ENCODE results near the gene MESD.
"Not testable (repeated sequence)": the region's sequence is repeated elsewhere in the genome, so short reads cannot be mapped to it uniquely, and the experiment has no call there.

MESD gene

DNA sequence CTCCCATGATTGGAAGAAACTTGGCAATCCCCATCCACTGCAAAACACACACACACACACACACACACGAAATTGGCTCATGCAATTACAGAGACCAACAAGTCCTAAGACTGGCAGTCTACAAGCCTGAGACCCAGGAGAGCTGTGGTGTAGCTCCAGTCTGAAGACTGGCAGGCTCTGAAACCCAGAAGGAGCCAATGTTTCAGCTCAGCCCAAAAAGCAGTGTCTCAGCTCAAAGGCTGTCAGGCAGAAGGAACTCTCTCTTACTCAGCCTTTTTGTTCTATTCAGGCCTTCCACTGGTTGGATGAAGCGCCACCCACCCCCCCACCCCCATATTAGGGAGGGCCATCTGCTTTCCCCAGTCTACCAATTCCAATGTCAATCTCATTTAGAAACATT, 32.1 kb downstream of the MESD start:
- DNase-seq = no peak

DNA sequence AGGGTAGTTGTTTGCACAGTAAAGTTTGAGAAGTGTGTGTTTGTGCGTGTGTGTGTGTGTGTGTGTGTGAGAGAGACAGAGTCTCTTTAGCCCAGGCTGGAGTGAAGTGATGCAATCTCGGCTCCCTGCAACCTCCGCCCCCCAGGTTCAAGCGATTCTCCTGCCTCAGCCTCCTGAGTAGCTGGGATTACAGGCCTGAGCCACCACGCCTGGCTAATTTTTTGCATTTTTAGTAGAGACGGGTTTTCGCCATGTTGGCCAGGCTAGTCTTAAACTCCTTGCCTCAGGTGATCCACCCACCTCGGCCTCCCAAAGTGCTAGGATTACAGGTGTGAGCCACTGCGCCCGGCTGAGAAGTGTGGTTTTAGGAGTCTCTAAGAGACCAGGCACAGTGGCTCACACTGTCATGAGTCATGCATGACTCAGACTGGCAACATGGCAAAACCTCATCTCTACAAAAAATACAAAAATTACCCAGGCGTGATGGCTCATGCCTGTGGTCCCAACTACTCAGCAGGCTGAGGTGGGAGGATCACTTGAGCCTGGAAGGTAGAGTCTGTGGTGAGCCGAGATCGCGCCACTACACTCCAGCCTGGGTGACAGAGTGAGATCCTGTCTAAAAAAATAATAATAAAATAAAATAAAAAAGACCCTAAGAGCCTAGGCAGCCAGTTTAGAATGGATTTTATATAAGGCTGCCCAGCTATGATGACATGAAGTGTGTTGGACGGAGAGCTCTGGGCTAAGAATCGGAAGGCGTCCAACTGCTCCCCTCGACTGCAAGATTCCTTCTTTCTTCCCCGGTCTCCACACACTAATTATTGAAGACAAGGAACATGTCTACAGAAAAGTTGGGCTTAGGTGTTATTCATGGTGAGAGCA, 33.8 kb downstream of the MESD start:
- DNase-seq = not testable (repeated sequence)

DNA sequence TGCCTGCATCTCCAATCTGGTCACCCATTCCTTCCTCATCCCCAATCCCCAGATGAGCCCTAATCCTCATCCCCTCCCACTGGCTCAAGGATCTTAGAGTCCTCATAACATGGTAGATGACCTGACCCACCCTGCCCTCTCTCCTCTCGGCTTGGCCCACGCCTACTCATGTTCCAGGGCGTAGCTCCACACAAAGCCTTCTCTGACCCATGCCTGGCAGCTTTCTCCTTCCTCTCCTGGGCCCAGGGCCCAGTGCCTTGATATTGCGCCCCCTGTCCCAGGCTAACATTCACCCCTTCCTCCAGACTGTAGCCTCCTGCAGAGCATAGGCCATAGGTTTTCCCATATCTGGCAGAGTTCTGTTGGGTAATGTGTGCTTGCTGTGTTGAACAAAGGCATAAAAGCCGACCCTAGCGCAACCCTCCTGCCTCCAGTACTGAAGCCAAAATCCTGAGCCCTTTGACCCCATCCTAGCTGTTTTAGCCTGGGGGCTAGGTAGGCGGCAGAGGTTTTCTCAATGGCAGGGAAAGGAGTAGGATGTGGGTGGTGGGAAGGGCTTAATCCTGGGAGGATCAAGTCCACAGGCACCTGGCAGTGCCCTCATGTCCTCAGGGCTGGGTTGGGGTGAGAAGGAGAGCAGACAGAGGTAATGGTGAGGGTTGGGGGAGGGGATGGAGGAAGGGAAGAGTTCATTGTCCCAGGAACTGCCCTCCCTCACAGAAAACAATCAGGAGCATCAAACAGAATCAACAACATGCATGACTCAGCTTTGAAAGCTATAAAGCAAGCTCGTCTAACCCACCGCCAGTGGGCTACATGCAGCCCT, 35.5 kb downstream of the MESD start:
- DNase-seq = no peak

DNA sequence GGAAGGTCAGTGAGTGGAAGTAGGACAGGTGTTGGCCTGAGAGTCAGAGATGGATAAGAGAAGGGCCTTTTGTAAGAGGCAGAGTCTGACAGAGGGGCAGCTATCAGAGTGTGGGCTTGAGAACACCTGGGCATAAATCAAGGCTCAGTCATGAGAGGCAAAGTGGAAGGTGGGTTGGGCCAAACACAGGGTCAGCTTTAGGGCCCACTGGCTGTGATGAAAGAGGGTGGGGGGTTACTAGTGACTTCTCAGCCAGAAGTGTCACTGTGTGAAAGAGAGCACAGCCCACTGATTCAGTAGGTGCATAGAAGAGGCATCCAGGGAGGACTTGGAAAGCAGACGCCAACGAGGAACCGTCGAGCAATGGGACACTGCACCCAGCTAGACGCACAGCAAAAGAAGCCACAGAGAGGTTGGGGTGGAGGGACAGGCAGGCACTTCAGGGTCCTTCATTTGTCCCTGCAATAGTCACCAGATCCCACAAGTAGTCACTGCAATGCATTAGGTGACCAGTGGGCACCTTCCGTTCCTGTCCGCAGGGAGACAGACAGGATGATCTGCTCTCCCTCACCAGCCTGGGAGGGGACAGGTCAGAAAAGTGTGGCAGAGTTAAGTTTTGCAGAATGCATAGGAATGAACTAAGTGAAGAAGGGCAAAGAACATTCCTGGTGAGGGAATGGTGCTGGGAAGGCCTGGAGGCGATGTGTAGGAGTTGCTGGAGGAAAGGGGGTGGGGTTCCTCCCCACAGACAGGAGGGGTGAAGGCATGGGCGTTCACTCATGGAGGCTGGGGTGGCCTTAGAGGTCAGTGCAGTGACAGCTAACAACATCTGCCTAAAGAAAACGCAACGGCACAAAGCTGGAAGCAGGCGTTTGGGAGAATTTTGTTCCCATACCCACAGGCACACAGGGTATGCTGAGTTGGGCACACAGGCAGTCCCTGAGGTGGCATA, 36.3 kb downstream of the MESD start:
- DNase-seq = no peak

DNA sequence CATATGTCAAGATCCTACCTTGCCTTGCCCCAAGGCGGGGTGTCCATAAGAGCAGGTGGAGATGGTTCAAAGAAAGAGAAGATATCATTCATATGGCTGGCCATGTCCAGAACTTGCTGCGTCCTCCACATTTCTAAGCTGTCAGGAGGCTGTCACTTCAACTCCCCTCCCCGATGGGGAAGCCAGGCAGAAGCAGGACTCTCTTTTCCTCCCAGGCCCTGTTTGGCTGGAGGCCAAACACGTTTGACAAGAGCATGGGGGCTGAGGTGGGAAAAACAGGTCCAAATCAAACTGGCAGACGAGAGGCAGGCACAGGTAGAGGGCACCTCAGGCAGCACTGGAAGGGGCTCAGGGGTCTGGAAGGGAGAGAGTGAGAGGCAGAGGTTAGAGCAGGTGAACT, 37.7 kb downstream of the MESD start:
- no peak for DNase-seq

DNA sequence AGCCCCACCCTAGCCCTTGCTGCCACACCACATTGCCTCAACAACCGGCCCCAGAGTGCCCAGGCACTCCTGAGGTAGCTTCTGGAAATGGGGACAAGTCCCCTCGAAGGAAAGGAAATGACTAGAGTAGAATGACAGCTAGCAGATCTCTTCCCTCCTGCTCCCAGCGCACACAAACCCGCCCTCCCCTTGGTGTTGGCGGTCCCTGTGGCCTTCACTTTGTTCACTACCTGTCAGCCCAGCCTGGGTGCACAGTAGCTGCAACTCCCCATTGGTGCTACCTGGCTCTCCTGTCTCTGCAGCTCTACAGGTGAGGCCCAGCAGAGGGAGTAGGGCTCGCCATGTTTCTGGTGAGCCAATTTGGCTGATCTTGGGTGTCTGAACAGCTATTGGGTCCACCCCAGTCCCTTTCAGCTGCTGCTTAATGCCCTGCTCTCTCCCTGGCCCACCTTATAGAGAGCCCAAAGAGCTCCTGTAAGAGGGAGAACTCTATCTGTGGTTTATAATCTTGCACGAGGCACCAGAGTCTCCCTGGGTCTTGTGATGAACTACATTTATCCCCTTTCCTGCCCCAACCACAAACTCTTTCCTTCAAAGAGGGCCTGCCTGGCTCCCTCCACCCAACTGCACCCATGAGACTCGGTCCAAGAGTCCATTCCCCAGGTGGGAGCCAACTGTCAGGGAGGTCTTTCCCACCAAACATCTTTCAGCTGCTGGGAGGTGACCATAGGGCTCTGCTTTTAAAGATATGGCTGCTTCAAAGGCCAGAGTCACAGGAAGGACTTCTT, 39.1 kb downstream of the MESD start:
- DNase-seq = no peak

DNA sequence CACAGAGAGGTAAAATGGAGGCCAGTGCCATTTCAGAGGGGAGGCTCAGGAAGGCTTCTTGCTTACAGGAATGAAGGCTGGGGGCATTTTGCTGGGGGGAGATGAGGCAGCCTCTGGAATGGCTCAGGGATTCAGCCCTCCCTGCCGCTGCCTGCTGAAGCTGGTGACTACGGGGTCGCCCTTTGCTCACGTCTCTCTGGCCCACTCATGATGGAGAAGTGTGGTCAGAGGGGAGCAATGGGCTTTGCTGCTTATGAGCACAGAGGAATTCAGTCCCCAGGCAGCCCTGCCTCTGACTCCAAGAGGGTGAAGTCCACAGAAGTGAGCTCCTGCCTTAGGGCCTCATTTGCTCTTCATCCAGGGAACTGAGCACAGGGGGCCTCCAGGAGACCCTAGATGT, 39.9 kb downstream of the MESD start:
- no peak for DNase-seq

DNA sequence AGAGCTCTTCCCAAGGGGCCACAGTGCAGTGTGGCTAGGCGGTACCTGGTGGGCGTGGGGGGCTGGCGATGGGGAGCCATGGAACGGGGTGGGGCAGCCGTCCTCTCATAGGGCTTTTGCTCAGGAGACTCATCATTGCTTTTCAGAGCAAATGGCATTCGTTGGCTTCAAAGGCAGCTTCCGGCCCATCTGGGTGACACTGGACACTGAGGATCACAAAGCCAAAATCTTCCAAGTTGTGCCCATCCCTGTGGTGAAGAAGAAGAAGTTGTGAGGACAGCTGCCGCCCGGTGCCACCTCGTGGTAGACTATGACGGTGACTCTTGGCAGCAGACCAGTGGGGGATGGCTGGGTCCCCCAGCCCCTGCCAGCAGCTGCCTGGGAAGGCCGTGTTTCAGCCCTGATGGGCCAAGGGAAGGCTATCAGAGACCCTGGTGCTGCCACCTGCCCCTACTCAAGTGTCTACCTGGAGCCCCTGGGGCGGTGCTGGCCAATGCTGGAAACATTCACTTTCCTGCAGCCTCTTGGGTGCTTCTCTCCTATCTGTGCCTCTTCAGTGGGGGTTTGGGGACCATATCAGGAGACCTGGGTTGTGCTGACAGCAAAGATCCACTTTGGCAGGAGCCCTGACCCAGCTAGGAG, 40.8 kb downstream of the MESD start:
- no peak for DNase-seq

DNA sequence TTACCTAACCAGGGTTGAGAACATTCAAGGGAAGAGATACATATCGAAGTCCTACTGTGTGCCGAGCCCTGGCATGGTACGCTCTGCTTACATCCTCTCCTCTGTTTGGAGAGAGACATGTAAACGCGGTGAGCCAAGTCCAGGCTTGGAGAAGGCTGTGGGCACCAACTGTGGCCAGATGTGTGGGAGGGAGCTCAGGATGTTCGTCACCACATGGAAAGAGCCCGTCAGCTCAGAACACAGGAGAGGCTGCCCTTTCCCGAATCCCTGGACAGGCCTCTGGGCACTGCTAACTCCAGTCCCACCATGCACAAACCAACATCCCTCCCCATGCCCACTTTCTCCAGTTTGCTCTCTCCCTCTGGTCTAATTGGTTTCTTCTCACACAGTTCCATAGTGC, 43.0 kb downstream of the MESD start:
- DNase-seq = no peak

DNA sequence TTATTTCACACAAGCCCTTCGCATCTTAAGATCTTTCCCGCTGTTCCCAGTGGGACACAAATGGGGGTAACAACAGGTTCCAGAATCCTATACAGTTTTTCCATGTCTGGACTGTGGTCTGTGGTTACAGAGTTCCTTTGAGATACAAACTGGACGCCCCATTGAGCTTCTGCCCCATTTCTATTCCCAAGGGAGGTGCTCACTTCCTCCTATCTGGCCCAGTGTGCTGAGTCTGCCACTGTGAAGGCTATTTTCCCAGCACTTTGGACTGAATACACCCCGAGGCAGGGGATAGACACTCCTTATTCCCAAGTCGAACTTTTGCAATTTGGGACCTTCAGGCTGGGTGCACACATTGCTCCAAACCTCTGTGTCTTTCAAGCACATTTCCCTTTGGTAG, 44.0 kb downstream of the MESD start:
- no peak for DNase-seq

DNA sequence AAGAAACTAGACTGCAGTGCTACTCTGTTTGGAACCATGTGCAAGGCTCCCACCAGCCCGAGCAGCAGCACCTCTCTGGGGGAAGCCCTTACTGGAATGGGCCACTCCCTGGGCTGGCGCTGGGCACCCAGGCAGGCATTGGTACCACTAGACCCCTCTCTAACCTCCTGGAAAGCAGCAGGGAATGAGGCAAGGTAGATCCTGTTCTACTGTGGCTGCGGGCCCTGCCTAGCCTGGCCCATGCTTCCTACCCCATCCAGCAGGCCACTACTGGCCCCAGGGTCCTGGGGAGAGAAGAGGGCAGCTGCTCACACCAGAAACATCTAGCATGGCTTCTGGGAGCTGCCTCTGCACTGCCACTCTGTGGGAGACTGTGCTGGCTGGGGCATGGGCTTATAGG, 44.8 kb downstream of the MESD start:
- no peak for DNase-seq

DNA sequence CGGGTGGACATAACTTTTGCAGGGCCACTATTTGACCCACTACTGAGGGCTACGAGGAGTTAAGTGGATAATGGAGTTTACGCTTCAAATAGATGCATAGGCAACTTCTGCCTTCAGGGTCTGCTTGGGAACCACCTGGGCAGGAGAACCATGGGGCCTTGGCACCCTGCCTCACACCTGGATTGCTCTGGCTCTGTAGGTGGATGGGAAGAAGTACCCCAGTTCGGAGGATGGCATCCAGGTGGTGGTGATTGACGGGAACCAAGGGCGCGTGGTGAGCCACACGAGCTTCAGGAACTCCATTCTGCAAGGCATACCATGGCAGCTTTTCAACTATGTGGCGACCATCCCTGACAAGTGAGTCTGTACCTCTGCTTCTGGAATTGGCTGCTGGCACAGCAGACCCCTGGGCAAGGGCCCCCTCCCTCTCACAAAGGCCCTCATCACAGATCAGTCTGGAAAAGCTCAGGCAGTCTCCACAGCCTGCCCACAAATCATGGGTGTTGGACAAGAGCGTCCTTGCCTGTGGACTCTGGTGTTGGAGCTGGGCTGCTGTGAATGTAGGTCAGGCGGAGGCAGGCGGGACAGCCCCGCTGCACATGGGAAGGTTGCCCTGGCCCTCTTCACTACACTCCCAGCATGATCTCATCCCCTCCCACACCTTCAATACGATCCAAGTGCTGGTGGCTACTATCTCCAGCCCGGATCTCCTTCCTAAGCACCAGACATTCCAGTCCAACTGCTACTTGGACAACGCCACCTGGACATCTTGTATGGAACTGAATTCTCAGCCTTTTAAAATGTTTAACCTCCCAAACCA, 46.7 kb downstream of the MESD start:
- no peak for DNase-seq

DNA sequence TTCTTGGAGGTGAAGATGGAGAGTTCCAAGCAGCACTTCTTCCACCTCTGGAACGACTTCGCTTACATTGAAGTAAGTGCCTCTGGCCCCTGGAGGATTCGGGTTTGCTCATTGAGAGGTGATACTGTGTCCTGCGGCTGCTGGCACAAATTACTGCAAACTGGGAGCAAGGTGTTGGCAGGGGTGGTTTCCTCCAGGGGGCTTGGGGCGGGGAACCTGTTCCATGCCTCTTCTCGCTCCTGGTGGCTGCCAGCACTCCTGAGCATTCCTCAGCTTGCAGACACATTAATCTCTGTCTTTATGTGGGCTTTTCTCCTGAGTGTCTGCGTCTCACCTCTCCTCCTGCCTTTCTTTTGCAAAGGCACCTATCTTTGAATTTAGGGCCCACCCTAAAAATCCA, 47.4 kb downstream of the MESD start:
- DNase-seq = no peak

DNA sequence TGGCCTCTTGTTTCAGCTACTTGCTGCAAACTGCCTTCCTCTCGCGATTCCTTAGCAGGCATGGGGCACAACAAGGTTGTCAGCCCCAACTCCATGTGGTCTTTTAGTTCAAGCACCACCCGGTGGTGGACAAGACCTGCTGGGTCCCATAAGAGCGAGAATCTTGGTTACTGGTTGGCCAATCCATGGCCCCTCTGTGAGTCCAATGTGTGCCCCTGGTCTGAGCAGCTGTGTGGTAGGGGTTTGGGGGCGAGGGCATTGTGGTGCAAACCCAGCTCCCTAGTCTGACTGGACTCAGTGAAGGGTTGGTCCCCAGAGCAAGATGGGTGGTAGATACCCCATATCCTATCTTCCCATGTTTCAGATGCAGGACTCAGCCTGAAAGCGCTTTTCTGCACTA, 48.8 kb downstream of the MESD start:
- no peak for DNase-seq

DNA sequence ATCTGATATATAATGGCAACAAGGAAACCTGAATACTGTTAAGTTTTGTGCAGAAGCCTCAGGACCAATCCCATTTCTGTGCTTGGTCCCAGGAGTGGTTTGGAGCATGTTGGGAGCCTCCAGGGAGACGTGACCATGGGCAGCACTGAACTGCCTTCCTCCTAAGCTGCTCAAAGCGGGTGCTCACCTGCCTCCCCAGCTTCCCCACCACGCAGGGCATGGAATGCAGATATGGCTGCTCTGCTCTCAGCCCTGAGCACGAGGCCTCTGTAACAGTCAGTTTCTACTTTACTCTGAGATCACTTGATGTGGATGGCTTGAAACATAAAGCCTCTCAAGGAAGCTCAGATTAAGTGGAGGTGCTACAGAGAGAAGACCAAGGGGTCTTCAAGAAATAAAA, 49.3 kb downstream of the MESD start:
- DNase-seq = no peak

DNA sequence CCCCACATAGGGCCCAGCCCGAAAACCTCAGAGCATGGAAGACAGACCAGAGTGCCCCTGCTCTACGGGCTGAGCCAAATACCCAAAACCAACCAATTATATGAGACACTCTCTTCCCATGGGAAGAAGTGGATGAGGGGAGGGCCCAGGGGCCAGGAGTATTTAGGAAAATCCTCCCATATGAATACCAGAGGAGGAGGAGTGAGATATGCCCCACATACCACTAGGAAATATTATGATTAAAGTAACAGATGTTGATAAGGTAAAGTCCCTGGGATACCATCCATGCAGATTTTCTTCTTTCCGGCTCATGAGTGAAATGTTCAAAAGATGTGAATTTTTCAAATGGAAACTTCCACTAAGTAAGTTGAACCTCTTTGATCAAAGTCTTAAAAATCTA, 50.4 kb downstream of the MESD start:
- DNase-seq = no peak

DNA sequence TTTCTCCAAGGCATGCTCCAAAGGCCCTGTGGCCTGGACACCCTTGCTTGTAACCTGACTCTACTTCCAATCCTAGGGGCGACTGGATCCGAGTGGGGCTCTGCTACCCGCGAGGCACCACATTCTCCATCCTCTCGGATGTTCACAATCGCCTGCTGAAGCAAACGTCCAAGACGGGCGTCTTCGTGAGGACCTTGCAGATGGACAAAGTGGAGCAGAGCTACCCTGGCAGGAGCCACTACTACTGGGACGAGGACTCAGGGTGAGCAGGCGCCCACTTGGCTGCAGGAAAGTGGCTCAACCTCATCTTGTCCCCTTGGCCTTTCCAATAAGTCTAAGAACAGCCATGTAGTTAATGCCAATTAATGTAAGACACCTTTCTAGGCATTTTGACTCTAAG, 51.9 kb downstream of the MESD start:
- no peak for DNase-seq

DNA sequence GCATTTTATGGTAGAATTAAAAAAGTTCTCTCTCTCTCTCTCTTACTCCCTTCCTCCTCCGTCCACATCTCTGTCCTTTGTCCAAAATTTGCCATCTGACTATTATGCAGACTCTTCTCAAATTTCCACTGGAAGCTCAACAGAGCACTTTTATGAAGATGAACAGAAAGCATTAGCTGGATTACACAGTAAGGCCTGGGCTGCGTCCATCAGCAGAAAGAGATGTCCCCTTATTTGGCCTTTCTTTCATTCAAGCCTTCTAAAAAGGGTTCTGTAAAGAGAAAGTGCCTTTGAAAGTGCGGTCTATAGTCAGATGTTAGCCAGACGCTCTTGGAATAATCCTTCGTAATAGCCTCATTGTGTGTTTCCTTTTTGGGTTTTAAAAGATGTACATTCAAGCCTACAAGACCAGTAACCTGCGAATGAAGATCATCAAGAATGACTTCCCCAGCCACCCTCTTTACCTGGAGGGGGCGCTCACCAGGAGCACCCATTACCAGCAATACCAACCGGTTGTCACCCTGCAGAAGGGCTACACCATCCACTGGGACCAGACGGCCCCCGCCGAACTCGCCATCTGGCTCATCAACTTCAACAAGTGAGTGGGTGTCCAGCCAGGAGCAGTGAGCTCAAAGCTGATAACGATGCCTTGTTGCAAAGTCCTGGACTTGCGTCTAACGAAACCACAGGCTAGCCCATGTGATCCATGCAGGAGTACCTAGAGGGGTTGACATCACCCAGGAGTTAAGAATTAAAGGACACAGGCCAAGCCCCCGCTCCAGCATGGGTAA, 53.1 kb downstream of the MESD start:
- DNase-seq = no peak

DNA sequence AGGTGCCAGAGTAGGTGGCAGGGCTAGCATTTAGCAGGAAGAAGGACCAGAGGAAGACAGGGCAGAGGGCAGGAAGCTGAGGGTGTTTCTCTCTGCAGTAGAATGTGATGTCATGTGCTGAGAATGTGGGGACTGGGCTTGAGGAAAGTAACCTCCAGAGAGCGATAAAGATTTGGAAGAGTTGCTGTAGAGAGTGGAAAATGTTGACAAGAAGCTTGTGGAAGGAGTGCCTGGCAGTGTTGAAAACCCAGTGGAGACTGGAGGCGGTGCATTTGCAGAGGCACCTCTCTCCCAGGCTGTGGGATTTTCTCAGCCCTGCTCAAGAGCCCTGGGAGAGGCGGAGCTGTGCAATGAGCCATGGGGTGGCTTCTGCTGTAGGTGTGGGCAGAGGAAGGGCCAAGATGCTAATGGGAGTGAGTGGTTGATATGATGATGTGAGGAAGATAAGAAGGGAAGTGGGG, 54.8 kb downstream of the MESD start:
- DNase-seq = no peak

DNA sequence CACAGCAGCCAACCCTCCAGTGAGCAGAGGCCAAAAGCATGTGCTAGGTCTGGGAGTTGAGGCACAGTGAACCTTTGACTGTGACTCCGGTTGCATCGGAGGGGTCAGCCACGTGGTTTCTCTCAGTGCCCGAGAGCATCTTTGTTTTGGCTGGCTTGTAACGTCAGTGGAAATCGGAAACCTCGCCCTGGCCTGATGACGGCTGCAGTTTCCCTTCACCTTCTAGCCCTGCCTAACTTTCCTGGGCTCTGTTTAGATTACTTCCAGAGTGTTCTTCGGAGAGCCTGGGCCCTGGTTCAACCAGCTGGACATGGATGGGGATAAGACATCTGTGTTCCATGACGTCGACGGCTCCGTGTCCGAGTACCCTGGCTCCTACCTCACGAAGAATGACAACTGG, 56.6 kb downstream of the MESD start:
- no peak for DNase-seq
